Measurements from ENCODE around the gene RSF1.

- TF ChIP-seq, protein P1, sequence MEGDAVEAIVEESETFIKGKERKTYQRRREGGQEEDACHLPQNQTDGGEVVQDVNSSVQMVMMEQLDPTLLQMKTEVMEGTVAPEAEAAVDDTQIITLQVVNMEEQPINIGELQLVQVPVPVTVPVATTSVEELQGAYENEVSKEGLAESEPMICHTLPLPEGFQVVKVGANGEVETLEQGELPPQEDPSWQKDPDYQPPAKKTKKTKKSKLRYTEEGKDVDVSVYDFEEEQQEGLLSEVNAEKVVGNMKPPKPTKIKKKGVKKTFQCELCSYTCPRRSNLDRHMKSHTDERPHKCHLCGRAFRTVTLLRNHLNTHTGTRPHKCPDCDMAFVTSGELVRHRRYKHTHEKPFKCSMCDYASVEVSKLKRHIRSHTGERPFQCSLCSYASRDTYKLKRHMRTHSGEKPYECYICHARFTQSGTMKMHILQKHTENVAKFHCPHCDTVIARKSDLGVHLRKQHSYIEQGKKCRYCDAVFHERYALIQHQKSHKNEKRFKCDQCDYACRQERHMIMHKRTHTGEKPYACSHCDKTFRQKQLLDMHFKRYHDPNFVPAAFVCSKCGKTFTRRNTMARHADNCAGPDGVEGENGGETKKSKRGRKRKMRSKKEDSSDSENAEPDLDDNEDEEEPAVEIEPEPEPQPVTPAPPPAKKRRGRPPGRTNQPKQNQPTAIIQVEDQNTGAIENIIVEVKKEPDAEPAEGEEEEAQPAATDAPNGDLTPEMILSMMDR (IDR thresholded peaks at IDR 0.05), result no peak
- TF ChIP-seq POLR2A (IDR thresholded peaks at IDR 0.05), result no peak
Observed at GRCh38 chr11:77813256-77813655, 7.3 kb downstream of the RSF1 start.

All from Peyer's patch (tissue), 4 donors.